ENCODE results near the gene ERP44.

GRCh38 chr9:99998266-99998665 lies 100.5 kb downstream of the ERP44 start:
- TF ChIP-seq CTCF (IDR thresholded peaks at IDR 0.05) (no peak), TCF7L2 (IDR thresholded peaks at IDR 0.05; ENCODE audit: low read depth, low read length) (no peak), POLR2AphosphoS5 (IDR thresholded peaks at IDR 0.05; ENCODE audit: low read depth, low read length) (no peak)

All from Panc1 (cell line).